HG03139 (cell line): Measurements from ENCODE around the gene ANG.
"Not testable (repeated sequence)": the region's sequence is repeated elsewhere in the genome, so short reads cannot be mapped to it uniquely, and the experiment has no call there.

Experiments
- ATAC-seq: cut with Tn5 transposase; IDR thresholded peaks from one replicate; pipeline ENCODE4 v1.9.1; 2021; ENCODE audit not compliant: unreplicated experiment

Gene ANG

DNA sequence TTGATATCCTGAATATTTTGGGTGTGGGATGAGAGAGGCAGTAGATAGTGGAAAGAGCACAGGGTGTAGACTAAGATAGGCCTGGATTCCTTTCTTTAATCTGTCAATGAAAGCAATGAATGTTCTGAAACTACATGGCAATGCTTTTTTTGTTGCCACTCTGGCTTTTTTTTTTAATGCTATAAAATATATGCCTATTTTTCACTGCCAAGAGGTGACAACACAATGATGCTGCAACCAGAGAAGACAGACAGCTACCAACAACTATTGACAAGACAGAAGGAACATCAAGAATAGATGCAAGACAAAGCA is 9.4 kb downstream of the ANG start:
- no peak for ATAC-seq

DNA sequence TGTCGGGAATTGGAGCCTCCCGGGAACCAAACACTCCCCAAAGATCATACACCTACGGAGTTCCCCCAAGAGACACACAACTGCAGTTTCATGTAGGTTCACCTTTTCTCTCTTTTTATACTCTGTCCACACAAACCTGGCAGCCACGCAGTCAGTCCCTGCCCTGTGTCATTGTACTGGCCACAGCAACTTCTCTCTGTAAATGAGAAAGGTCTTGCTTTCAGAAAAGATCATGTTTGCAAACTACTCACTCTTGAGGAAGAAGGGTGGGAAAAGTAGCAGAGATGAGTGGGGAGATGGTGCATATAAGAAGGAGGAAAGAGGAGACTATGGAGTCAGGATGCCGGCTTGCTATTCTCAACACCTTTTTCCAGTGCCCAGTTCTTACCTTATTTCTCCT is 10.4 kb downstream of the ANG start:
- no peak for ATAC-seq

DNA sequence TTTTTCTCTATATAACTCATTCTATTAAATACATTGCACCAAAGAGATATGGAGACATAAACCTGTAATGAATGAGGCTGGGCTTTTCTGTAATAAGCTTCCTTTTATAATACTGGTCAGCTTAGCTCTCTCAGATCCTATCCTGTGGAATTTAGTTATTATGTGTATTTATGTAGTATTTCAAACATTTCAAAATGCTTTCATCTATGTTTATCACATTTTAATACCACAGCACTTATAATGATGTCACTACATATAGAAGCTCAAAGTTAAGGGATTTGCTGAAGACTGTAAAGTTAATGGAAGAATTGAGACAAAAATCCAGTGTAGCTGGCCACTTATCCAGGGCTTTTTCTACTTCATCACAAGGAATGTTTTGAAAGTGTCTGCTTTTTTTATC is 11.4 kb downstream of the ANG start:
- no peak for ATAC-seq

DNA sequence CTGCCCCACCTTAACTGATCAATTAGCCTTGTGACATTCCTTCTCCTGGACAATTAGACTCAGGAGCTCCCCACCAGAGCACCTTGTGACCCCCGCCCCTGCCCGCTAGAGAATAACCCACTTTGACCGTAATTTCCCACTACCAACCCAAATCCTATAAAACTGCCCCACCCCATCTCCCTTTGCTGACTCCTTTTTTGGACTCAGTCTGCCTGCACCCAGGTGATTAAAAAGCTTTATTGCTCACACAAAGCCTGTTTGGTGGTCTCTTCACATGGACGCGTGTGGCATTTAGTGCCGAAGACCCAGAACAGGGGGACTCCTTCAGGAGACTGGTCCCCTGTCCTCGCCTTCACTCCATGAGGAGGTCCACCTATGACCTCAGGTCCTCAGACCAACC is 12.4 kb downstream of the ANG start:
- not testable (repeated sequence) for ATAC-seq

DNA sequence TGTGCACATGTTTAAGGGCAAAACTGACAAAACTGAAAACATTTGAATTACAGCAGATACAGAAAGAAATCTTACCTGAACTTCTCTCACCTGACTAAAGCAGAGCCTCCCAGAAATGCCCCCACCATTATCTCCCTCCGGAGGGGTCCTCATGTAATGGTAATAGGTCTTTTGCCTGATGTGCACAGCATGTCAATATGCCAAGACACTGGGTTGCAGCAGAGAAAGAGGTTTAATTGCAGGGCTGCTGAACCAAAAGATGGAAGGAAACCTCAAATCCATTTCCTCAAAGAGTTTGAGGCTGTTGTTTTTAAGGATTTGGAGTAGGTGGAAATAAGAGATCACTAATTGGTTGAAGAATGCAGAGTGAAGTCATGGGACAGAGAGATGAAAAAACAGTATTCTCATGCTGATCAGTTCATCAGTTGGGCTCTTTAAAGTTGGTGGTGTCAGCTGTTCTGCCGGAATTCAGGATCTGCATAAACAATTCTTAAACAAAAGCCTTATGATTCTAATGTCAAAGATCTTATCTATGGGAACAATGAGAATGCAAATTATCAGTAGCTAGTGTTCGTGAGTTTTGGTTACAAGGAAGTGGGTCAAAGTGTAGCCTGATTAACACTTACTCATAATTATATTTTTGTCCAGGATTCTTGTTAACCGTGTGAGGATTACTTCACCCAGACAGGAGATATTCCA is 18.2 kb downstream of the ANG start:
- no peak for ATAC-seq

DNA sequence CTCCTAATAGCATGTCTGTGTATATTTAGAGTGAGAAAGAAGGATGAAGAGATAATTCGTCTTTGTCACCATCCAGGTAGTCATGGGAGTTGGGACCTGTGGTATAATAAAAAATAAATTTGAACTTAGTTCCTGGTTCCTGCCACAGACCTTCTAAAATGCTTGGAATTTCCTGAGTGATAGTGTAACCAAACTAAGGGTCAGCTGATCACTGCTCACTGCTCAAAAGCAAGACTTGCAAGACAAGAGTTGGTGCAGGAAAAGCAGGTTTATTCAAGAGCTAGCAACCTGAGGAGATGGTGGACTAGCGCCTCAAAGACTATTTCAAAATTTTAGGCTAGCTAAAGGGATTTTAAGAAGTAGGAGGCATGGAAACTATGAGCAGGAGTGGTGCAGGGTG is 19.1 kb downstream of the ANG start:
- ATAC-seq = no peak

DNA sequence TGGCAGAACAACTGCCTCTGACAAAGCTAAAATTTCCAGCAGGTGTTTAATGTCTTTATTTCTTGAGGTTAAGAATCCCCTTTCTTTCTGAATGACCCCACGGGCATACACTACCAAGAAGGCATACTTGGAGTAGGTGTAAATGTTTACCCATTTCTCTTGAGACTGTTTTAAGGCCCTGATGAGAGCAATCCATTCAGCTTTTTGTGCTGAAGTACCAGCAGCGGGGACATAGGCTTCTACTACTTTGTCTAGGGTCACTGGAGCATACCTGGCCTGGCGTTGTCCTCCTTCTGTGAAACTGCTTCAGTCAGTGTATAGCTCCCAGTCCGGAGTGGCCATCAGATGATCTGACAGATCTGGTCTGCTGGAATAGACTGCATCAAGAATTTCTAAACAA is 22.7 kb downstream of the ANG start:
- ATAC-seq = no peak

DNA sequence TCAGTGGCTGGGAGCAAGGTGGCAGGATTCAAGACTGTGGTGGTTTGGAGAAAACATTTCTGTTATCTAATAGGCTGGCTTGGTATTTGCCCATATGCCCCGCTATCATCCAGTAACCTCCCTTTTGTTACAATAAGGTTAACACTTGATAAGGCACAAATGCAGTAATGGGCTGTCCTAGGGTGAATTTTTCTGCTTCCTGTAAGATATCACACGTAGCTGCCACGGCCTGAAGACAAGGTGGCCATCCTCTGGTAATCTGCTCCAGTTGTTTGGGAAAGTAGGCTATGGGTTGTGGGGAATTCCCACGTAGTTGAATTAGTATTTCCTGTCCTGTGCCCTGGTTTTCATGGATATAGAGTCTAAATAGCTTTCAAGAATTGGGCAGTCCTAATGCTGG is 23.1 kb downstream of the ANG start:
- ATAC-seq = no peak

DNA sequence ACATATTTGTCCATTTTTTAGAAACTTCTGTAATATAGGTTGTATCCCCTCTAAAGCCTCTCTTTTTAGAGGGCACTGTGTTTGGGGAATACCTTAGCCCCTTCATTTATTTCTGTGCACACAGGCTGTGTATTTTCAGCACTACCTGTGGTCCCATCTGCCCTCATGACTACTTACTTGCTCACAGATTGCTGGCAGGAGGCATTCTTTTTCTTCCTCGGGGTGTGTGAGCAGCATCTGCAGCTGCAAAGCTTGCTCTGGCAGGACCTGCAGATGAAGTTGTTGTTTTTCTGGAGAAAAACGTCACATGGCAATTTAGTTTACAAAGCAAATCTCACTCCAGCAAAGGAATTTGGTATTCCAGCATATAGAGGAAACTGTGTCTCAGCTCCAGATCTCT is 24.3 kb downstream of the ANG start:
- no peak for ATAC-seq

DNA sequence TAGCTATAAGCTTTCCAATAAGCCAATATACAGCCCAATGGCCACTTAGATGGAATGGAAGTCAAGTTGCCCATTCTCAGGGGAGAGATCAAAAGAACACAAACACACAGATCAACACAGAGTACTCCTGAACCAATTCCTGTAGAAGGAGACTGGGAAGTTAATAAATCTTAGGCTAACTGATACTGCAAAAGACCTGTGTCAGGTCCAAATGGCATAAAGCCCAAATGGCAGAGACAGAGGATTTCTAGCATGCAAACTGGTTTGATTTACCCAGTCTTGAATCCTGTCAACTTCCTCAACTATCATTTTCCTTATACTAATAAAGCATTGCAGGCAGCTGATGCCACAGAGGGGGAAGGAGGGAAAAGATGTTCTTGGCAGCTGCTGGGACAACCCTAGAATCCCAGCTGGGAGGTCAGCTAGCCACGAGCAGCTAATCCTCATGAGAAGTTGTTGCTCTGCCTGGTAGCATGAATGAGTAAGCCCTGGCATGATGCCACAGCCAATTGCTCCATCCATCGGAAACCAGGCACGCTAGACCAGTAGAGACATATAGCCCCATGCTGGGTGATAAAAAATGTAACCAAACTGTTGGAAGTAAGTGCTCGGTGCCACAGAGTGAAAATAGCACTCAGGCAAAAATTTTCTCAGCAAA is 26.2 kb downstream of the ANG start:
- ATAC-seq = no peak

DNA sequence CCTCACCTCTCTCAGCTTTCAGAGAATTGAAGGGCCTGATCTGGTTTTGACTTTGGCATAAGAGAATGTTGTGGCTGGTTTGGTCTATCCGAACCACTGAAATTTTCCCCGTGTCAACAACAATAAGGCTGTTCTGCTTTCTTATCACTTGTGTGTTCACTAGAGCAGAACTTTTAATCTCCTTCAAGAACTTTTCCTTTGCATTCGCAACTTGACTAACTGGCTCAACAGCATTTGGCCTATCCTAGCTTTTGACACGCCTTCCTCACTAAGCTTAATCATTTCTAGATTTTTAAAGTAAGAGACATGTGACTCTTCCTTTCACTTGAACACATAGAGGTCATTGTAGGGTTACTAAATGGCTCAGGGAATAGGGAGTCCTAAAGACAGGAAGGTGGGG is 31.2 kb downstream of the ANG start:
- no peak for ATAC-seq

DNA sequence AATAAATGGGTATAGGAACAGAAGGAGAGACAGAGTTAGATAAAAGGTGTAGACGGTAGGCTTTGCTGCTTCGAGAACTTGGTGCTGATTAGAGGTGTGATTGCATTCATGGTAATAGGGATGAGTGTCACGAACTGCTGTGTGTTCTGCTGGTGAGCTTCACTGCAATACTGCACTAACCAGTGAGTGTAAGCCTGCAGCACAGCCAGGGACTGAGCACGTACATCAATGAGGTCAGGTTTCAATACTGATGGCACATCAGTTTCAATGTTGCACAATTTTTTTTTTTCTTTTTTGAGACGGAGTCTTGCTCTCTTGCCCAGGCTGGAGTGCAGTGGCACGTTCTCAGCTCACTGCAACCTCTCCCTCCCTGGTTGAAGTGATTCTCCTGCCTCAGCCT is 32.2 kb downstream of the ANG start:
- ATAC-seq = no peak

DNA sequence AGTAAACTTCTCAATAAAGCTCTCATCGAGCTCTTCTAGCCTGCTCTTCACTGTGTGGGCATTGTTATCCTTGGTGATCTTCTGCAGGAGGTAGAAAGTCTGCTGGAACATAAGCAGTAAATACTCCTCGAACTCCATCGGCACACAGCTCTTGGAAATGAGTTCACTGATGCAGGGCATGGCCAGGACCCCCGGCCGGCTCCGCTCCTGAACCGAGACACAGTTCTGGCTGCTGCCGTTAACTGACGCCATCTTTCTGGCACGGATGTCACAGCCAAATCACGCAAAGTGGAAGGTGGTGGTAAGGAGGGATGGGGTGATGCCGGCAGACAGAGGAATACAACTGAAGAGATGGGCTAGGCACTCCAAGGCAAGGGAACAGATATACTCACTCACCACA is 33.5 kb downstream of the ANG start:
- no peak for ATAC-seq

DNA sequence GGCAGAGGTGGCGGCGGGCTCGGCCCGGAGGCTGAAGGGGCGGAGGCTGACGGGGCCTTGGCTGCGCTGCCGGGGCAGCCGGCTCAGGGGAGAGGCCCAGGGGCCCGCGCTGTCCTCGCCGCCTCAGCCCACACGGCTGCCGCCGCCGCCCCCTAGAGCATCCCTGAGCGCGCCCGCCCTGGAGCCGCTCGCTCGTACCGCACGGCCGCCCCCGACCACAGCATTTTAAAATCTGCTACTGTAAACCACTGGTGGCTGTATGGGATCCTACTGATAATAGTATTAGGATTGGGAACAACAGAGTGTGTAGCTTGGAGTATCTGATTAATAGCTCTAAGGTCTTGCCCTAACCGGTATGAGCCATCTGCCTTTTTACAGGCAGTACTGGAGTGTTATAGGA is 34.9 kb downstream of the ANG start:
- no peak for ATAC-seq

DNA sequence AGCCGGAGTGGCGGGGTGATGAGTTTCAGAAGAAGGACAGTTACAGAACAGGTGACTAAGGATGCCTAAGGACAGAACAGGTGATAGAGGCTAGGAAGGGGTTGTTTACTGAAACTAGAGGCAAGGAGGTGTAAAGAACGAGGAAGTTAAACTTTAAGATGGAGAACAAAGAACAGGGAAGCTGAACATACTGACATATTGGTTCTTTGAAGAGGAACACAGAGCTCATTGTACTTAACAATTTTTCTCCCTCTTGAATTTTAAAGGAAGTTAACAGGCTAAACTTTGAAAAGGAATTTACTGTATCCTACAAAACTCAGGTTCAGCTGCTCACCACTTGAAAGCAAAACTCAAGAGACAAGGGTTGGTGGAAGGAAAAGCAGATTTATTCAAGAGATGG is 37.6 kb downstream of the ANG start:
- not testable (repeated sequence) for ATAC-seq

DNA sequence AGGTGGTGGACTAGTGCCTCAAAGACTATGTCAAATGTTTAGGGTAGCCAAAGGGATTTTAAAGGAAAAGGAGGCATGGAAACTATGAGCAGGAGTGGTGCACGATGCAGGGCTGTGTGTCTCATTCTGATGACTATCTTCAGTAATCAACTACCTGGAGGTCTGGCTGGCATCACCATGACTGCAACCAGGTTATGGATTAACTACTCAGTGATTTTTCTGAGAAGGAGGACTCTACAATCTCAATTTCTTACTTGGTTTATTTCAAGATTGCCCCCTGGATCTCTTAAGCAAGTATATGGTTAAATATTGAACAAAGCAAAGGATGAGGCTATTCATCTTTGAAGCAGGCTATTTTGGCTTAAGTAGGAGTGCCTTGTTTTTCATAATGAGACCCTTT is 38.0 kb downstream of the ANG start:
- no peak for ATAC-seq

DNA sequence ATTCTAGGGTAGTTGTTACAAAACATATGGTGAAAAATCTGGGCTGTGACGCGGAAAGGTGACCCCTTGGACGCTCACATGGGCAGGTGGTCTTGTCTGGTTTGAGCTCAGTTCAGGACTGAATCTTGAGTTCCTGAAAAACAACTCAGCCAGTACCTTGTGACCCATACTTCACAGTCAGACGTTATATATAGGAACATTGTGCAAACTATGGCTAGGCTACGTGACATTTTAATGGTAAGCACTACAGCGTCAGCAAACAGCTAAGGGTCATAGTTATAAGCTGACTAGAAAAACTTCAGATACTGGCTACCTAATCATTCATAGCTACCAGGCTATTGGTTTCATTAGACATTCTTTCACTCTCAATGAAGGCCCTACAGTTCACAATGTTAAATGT is 42.3 kb downstream of the ANG start:
- no peak for ATAC-seq

DNA sequence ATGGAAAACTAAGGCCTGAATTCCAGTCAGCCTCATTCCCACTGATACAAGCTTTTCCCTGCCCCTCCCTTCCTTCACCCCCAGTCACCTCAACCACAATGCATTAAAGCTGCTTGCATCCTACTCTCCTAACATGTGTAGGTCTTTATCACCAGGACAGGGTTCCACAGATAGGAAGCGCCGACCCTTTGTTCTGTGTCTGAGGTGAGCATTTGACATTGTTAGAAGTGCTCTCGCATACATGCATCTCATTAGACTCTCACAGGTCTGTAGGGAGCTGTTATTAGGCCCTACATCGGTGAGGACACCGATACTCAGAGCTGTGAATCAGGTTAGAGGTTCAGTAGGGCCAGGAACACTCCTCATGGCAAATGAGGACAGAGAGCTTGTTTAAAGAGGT is 43.9 kb downstream of the ANG start:
- ATAC-seq = no peak

DNA sequence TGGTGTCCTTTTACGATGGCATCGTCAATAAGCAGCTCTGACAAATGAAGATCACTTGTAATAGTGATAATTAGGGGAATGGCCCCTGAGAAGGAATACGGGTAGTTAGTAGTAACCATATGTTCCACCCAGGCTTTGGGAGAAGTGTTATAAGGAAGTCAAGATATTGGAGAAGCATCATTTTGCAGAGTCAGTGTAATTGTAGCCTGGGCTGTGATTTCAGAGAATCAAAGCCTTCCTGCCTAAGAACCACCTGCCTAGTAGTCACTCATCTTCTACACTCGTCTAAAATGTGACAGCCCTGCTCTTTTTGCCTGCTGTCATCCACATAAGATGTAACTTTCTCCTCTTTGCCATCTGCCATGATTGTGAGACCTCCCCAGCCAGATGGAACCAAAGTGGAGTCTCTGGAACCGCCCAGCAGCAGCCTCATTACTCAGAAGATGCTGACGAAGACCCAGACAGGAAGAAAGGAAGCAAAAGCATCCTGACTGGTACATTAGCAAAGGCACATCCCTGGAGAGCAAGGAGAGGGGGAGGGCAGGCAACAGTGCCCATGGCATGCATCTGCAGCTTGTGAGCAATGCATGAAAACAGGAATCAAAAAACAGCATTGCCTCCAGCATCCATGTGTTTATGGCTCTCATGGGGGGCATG is 44.5 kb downstream of the ANG start:
- no peak for ATAC-seq

DNA sequence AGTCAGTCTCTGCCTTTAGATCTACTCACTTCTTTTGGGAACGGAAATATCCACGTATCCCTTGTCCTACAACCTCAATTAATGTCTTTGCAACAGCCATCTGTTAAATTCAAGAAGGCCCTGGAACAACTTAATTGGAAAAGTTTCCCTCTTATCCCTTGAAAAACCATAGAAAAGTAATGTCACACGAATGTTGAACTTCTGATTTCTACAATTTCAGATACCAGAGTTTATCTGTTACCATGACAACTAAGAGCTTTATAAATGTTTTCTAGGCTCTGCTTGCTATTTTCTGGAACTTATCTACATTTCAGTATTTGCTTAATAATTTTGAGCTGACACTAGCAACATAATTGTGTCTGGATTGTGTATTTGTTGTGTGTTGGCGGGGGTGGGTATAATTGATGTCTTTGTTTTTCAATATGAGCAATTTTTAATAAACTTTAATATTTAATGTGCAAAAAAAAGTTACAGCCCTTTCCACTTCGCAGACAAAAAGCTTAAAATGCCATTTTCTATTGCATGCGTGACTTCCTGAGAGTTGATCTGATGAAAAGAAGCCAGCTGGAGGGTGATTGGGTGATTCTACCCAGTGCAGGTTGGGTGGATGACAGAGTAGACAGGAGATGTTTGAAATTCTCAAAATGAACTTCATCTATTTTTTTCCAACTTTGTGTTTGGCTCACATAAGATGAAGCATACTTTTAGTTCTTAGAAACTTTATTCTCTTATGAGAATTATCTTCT is 45.3 kb downstream of the ANG start:
- no peak for ATAC-seq

DNA sequence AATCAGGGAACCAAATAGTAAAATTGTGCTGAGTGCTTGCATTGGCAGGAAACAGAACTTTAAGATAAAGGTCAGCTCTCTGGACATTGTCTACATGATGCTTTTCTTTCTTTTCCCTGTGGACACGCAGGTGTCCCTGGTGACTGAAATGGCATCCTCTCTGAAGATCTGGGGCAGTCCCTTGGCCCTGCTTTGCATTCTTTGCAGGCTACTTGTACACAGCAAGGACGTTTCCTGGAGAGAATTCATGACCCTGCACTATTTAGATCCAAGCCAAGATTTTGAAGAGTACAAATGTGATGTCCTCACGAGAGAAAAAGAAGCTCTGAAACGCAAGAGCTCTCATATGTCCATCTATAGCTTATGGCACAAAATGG is 45.9 kb downstream of the ANG start:
- no peak for ATAC-seq

DNA sequence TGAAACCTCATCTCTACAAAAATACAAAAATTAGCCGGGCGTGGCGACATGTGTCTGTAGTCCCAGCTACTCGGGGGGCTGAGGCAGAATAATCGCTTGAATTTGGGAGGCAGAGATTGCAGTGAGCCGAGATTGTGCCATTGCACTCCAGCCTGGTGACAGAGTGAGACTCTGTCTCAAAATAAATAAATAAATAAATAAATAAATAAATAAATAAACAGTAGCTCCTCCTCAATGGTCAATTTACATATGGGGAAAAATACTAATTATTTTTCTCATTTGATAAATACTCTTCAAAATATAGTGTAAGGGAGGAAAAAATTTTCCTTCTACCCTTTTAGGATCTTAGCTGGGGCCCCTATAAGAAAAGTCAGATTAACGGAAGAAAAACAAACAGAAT is 49.7 kb downstream of the ANG start:
- not testable (repeated sequence) for ATAC-seq
